HEK293 (cell line): ENCODE results near the gene REC8.

Experiments
- ATF2 ChIP-seq: fragments of 450-650 bp; formaldehyde crosslinking; IDR thresholded peaks from 2 replicates; pipeline ENCODE4 v1.5.1; 2016; ENCODE audit warnings: missing biosample characterization, missing genetic modification characterization, low read depth
- GFI1B ChIP-seq: fragments of 450-650 bp; formaldehyde crosslinking; IDR thresholded peaks from 2 replicates; pipeline ENCODE4 v1.5.1; 2016; ENCODE audit warnings: missing biosample characterization, missing genetic modification characterization
- GLI2 ChIP-seq: fragments of 450-650 bp; formaldehyde crosslinking; IDR thresholded peaks from 2 replicates; pipeline ENCODE4; 2017; ENCODE audit warnings: missing biosample characterization, missing genetic modification characterization, low read depth, borderline replicate concordance
- MYNN ChIP-seq: fragments of 450-650 bp; formaldehyde crosslinking; IDR thresholded peaks from 2 replicates; pipeline ENCODE4 v1.5.1; 2016; ENCODE audit warnings: missing biosample characterization, missing genetic modification characterization, borderline replicate concordance
- REPIN1 ChIP-seq: fragments of 450-650 bp; formaldehyde crosslinking; IDR thresholded peaks from 2 replicates; pipeline ENCODE4 v1.5.1; 2017; ENCODE audit warnings: missing biosample characterization, missing genetic modification characterization, low read depth
- REST ChIP-seq: fragments of 450-650 bp; formaldehyde crosslinking; IDR thresholded peaks from 2 replicates; pipeline ENCODE4 v1.5.1; 2016; ENCODE audit warnings: missing biosample characterization, missing genetic modification characterization
- SP2 ChIP-seq: fragments of 450-650 bp; formaldehyde crosslinking; IDR thresholded peaks from 2 replicates; pipeline ENCODE4 v1.5.1; 2016; ENCODE audit warnings: missing biosample characterization, missing genetic modification characterization
- SP3 ChIP-seq: fragments of 450-650 bp; formaldehyde crosslinking; IDR thresholded peaks from 2 replicates; pipeline ENCODE4 v1.5.1; 2016; ENCODE audit warnings: missing biosample characterization, missing genetic modification characterization
- WT1 ChIP-seq: fragments of 450-650 bp; formaldehyde crosslinking; IDR thresholded peaks from 2 replicates; pipeline ENCODE4 v1.5.1; 2016; ENCODE audit warnings: missing biosample characterization, missing genetic modification characterization
- ZBTB20 ChIP-seq: fragments of 450-650 bp; formaldehyde crosslinking; IDR thresholded peaks from 2 replicates; pipeline ENCODE4 v1.5.1; 2016; ENCODE audit warnings: missing biosample characterization, missing genetic modification characterization
- ZEB2 ChIP-seq: fragments of 450-650 bp; formaldehyde crosslinking; IDR thresholded peaks from 2 replicates; pipeline ENCODE4 v1.5.1; 2016; ENCODE audit warnings: missing biosample characterization, missing genetic modification characterization
- ZFP3 ChIP-seq: fragments of 450-650 bp; formaldehyde crosslinking; IDR thresholded peaks from 2 replicates; pipeline ENCODE4 v1.5.1; 2016; ENCODE audit warnings: low read depth, missing biosample characterization, missing genetic modification characterization
- ZFP37 ChIP-seq: fragments of 450-650 bp; formaldehyde crosslinking; IDR thresholded peaks from 2 replicates; pipeline ENCODE4 v1.5.1; 2016; ENCODE audit warnings: missing biosample characterization, missing genetic modification characterization
- ZFP69B ChIP-seq: fragments of 450-650 bp; formaldehyde crosslinking; IDR thresholded peaks from 2 replicates; pipeline ENCODE4 v1.5.1; 2016; ENCODE audit warnings: missing biosample characterization, missing genetic modification characterization
- ZNF114 ChIP-seq: fragments of 450-650 bp; formaldehyde crosslinking; IDR thresholded peaks from 2 replicates; pipeline ENCODE4 v1.5.0; 2017; ENCODE audit warnings: missing biosample characterization, missing genetic modification characterization
- ZNF133 ChIP-seq: fragments of 450-650 bp; formaldehyde crosslinking; IDR thresholded peaks from 2 replicates; pipeline ENCODE4 v1.5.1; 2016; ENCODE audit warnings: missing biosample characterization, missing genetic modification characterization
- ZNF155 ChIP-seq: fragments of 450-650 bp; formaldehyde crosslinking; IDR thresholded peaks from 2 replicates; pipeline ENCODE4 v1.5.1; 2016; ENCODE audit warnings: missing biosample characterization, missing genetic modification characterization
- ZNF16 ChIP-seq: fragments of 450-650 bp; formaldehyde crosslinking; IDR thresholded peaks from 2 replicates; pipeline ENCODE4 v1.5.1; 2016; ENCODE audit warnings: low read depth, missing biosample characterization, missing genetic modification characterization
- ZNF19 ChIP-seq: fragments of 450-650 bp; formaldehyde crosslinking; IDR thresholded peaks from 2 replicates; pipeline ENCODE4; 2016; ENCODE audit warnings: missing biosample characterization, missing genetic modification characterization, low read depth
- ZNF211 ChIP-seq: fragments of 450-650 bp; formaldehyde crosslinking; IDR thresholded peaks from 2 replicates; pipeline ENCODE4 v1.5.1; 2016; ENCODE audit warnings: low read depth, missing biosample characterization, missing genetic modification characterization
- ZNF239 ChIP-seq: fragments of 450-650 bp; formaldehyde crosslinking; IDR thresholded peaks from 2 replicates; pipeline ENCODE4 v1.5.1; 2016; ENCODE audit warnings: missing biosample characterization, missing genetic modification characterization
- ZNF266 ChIP-seq: fragments of 450-650 bp; formaldehyde crosslinking; IDR thresholded peaks from 2 replicates; pipeline ENCODE4 v1.5.1; 2016; ENCODE audit warnings: missing biosample characterization, missing genetic modification characterization, low read depth
- ZNF324 ChIP-seq: fragments of 450-650 bp; formaldehyde crosslinking; IDR thresholded peaks from 2 replicates; pipeline ENCODE4 v1.5.1; 2016; ENCODE audit warnings: missing biosample characterization, missing genetic modification characterization
- ZNF366 ChIP-seq: fragments of 450-650 bp; formaldehyde crosslinking; conservative IDR thresholded peaks from 2 replicates; pipeline ENCODE4 v1.5.1; 2016; ENCODE audit warnings: missing biosample characterization, missing genetic modification characterization
- ZNF37A ChIP-seq: fragments of 450-650 bp; IDR thresholded peaks from 2 replicates; pipeline ENCODE4 v1.5.1; 2018; ENCODE audit warnings: missing biosample characterization, missing genetic modification characterization
- ZNF48 ChIP-seq: fragments of 450-650 bp; formaldehyde crosslinking; IDR thresholded peaks from 2 replicates; pipeline ENCODE4 v1.5.1; 2016; ENCODE audit warnings: missing biosample characterization, missing genetic modification characterization
- ZNF560 ChIP-seq: fragments of 450-650 bp; formaldehyde crosslinking; IDR thresholded peaks from 2 replicates; pipeline ENCODE4 v1.5.1; 2017; ENCODE audit warnings: missing biosample characterization, missing genetic modification characterization, borderline replicate concordance
- ZNF571 ChIP-seq: fragments of 450-650 bp; formaldehyde crosslinking; IDR thresholded peaks from 2 replicates; pipeline ENCODE4 v1.5.0; 2017; ENCODE audit warnings: missing biosample characterization, missing genetic modification characterization
- ZNF585B ChIP-seq: fragments of 450-650 bp; formaldehyde crosslinking; IDR thresholded peaks from 2 replicates; pipeline ENCODE4 v1.5.1; 2016; ENCODE audit warnings: missing biosample characterization, missing genetic modification characterization
- ZNF624 ChIP-seq: fragments of 450-650 bp; formaldehyde crosslinking; IDR thresholded peaks from 2 replicates; pipeline ENCODE4 v1.5.1; 2017; ENCODE audit warnings: missing biosample characterization, missing genetic modification characterization
- ZNF654 ChIP-seq: fragments of 450-650 bp; formaldehyde crosslinking; IDR thresholded peaks from 2 replicates; pipeline ENCODE4 v1.5.1; 2016; ENCODE audit warnings: low read depth, missing biosample characterization, missing genetic modification characterization
- ZNF792 ChIP-seq: fragments of 450-650 bp; formaldehyde crosslinking; IDR thresholded peaks from 2 replicates; pipeline ENCODE4 v1.5.1; 2016; ENCODE audit warnings: missing biosample characterization, missing genetic modification characterization
- ZSCAN18 ChIP-seq: fragments of 450-650 bp; formaldehyde crosslinking; IDR thresholded peaks from 2 replicates; pipeline ENCODE4 v1.5.1; 2016; ENCODE audit warnings: missing biosample characterization, missing genetic modification characterization
- ZSCAN23 ChIP-seq: fragments of 450-650 bp; formaldehyde crosslinking; IDR thresholded peaks from 2 replicates; pipeline ENCODE4 v1.5.1; 2016; ENCODE audit warnings: missing biosample characterization, missing genetic modification characterization
- ZSCAN30 ChIP-seq: fragments of 450-650 bp; IDR thresholded peaks from 2 replicates; pipeline ENCODE4 v1.5.1; 2018; ENCODE audit warnings: missing biosample characterization, mild to moderate bottlenecking, missing genetic modification characterization, moderate library complexity

Gene REC8

DNA sequence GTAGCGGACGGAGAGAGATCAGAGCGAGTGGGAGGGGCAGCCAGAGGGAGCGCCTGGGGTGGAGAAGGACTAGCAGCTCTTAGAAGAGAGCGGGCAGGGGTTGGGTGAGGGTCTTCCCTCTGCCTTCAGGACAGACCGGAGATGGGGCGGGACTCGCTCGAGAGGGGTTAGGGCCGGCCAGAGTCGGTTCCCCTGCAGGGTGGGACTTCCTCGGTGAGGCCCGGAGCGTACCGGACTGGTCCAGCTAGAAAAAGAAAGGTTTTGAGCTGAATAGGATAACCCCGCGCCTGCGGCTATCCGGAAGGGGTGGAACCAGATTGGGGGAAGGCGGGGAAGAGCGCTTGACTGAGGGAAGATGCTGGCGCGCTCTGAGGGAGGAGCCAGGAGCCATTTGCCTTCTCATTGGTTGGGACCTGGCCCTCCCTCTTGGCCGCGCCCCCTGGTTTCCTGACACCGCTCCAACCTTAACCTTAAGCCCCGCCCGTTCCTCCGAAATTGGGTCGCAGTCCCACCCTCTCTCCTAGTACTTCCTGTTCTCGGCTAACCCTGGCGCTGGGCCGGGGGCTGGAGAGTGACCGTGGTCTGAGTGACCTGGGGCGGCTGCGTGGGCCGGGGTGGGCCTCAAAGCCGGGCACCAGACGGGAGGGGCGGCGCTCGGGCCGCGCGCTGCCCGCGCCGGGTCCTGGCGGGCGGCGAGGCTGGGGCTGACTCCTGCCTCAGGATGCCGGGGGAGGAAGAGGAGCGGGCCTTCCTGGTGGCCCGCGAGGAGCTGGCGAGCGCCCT is 24.7 kb upstream of the REC8 start, which contains the start of gene RNF31 (continued):
- peak; percentile 88 for TF ChIP-seq SP3 (tag by site-specific recombination)
- no peak for TF ChIP-seq GFI1B
- no peak for TF ChIP-seq ZNF654
- no peak for TF ChIP-seq ZNF324 (tag by site-specific recombination)
- 0 out of 2 replicates have a peak, but pooled peaks have one; percentile 32 for TF ChIP-seq WT1
- TF ChIP-seq ZNF37A (tag by site-specific recombination): no peak
- TF ChIP-seq ZNF114 (tag by site-specific recombination): no peak
- TF ChIP-seq ZNF48 (tag by site-specific recombination): no peak
- peak; percentile 86 for TF ChIP-seq SP2
- peak; percentile 10; the same call in 1 of the 2 replicates for TF ChIP-seq ZFP69B
- no peak for TF ChIP-seq ZNF792 (tag by site-specific recombination)
- no peak for TF ChIP-seq ZNF133 (tag by site-specific recombination)
- TF ChIP-seq ZNF560 (tag by site-specific recombination): no peak
- 0 out of 2 replicates have a peak, but pooled peaks have one; percentile 54 for TF ChIP-seq ZSCAN30
- no peak for TF ChIP-seq GLI2 (tag by site-specific recombination)
- TF ChIP-seq ZNF239 (tag by site-specific recombination): no peak
- peak; percentile 66 for TF ChIP-seq ZBTB20 (tag by site-specific recombination)
- 0 out of 2 replicates have a peak, but pooled peaks have one; percentile 19 for TF ChIP-seq REPIN1 (tag by site-specific recombination)
- no peak; the same call in 1 of the 2 replicates for TF ChIP-seq REST (tag by site-specific recombination)
- TF ChIP-seq ZSCAN18: no peak
- TF ChIP-seq ZNF571 (tag by site-specific recombination): no peak
- no peak for TF ChIP-seq ZEB2 (tag by site-specific recombination)
- no peak for TF ChIP-seq ZNF211 (tag by site-specific recombination)
- TF ChIP-seq ZSCAN23 (tag by site-specific recombination): no peak
- TF ChIP-seq ZNF585B (tag by site-specific recombination): no peak
- no peak for TF ChIP-seq ZNF19 (tag by site-specific recombination)
- TF ChIP-seq ZFP3 (tag by site-specific recombination): no peak
- TF ChIP-seq ZNF266 (tag by site-specific recombination): no peak
- TF ChIP-seq ZNF16 (tag by site-specific recombination): no peak
- TF ChIP-seq ZFP37 (tag by site-specific recombination): no peak
- no peak for TF ChIP-seq ZNF624 (tag by site-specific recombination)
- TF ChIP-seq ATF2 (tag by site-specific recombination): no peak
- no peak for TF ChIP-seq MYNN (tag by site-specific recombination)
- no peak for TF ChIP-seq ZNF155
- TF ChIP-seq ZNF366 (tag by site-specific recombination): 0 out of 2 replicates have a peak, but pooled peaks have one; percentile 28
